ENCODE data around the gene RAB11FIP4. TPM values are rescaled to one million over a fixed set of nuclear protein-coding genes. Genes with fewer than 3 reads are reported as not detected.

RAB11FIP4 gene
- total RNA-seq, 1 donor from 2014 or later = 0.99 TPM

GRCh38 chr17:31394544-31394943, 3.1 kb downstream of the RAB11FIP4 start:
- no peaks in the 10 kb centered on the region for H3K36me3 Mint-ChIP-seq (ENCODE audit: unreplicated experiment)

GRCh38 chr17:31397256-31397939, 5.9 kb downstream of the RAB11FIP4 start:
- H3K36me3 Mint-ChIP-seq (ENCODE audit: unreplicated experiment) = no peaks in the 10 kb centered on the region
- TF ChIP-seq CTCF (IDR thresholded peaks at IDR 0.05) = no peak
- H3K9me3 Mint-ChIP-seq (ENCODE audit: unreplicated experiment) = no peaks in the 10 kb centered on the region
- no peaks in the 10 kb centered on the region for H3K4me1 Mint-ChIP-seq (ENCODE audit: unreplicated experiment)
- H3K27ac Mint-ChIP-seq (ENCODE audit: unreplicated experiment) = no peak overlapping the region
- DNase-seq (ENCODE audit: extremely low spot score, unreplicated experiment) = peak; percentile 57
- H3K27me3 Mint-ChIP-seq (ENCODE audit: unreplicated experiment) = peaks cover 19% of the 10 kb centered on the region
- H3K4me3 Mint-ChIP-seq (ENCODE audit: unreplicated experiment) = no peak overlapping the region

More at GRCh38 chr17:31394544-31394943, 3.1 kb downstream of the RAB11FIP4 start:
- Mint-ChIP-seq H3K4me3 (ENCODE audit: unreplicated experiment) (no peak overlapping the region), H3K27me3 (ENCODE audit: unreplicated experiment) (peaks cover 26% of the 10 kb centered on the region), H3K9me3 (ENCODE audit: unreplicated experiment) (no peaks in the 10 kb centered on the region), H3K4me1 (ENCODE audit: unreplicated experiment) (peaks cover 1% of the 10 kb centered on the region), H3K27ac (ENCODE audit: unreplicated experiment) (no peak overlapping the region)
- DNase-seq (ENCODE audit: extremely low spot score, unreplicated experiment) = peak; percentile 91
- no peak for TF ChIP-seq CTCF (IDR thresholded peaks at IDR 0.05)

GRCh38 chr17:31398381-31399311, 7.2 kb downstream of the RAB11FIP4 start:
- peak; percentile 40 for DNase-seq (ENCODE audit: extremely low spot score, unreplicated experiment)
- H3K4me1 Mint-ChIP-seq (ENCODE audit: unreplicated experiment) = no peaks in the 10 kb centered on the region
- H3K36me3 Mint-ChIP-seq (ENCODE audit: unreplicated experiment) = no peaks in the 10 kb centered on the region
- no peak overlapping the region for H3K4me3 Mint-ChIP-seq (ENCODE audit: unreplicated experiment)
- H3K27ac Mint-ChIP-seq (ENCODE audit: unreplicated experiment) = no peak overlapping the region
- no peak for TF ChIP-seq CTCF (IDR thresholded peaks at IDR 0.05)
- no peaks in the 10 kb centered on the region for H3K9me3 Mint-ChIP-seq (ENCODE audit: unreplicated experiment)
- H3K27me3 Mint-ChIP-seq (ENCODE audit: unreplicated experiment) = peaks cover 8% of the 10 kb centered on the region

GRCh38 chr17:31400481-31400950, 9.0 kb downstream of the RAB11FIP4 start:
- no peak for DNase-seq (ENCODE audit: extremely low spot score, unreplicated experiment)
- no peak overlapping the region for H3K27ac Mint-ChIP-seq (ENCODE audit: unreplicated experiment)
- TF ChIP-seq CTCF (IDR thresholded peaks at IDR 0.05) = no peak
- no peak overlapping the region for H3K4me3 Mint-ChIP-seq (ENCODE audit: unreplicated experiment)
- no peaks in the 10 kb centered on the region for H3K4me1 Mint-ChIP-seq (ENCODE audit: unreplicated experiment)
- no peaks in the 10 kb centered on the region for H3K9me3 Mint-ChIP-seq (ENCODE audit: unreplicated experiment)
- H3K36me3 Mint-ChIP-seq (ENCODE audit: unreplicated experiment) = no peaks in the 10 kb centered on the region
- peaks cover 2% of the 10 kb centered on the region for H3K27me3 Mint-ChIP-seq (ENCODE audit: unreplicated experiment)

All from osteocyte (in vitro differentiated cells).